GM21576 (cell line): ENCODE results near the gene CHST12.
A peak's percentile ranks its signal among the peaks of the same experiment; 100 is the strongest.
"Not testable (repeated sequence)": the region's sequence is repeated elsewhere in the genome, so short reads cannot be mapped to it uniquely, and the experiment has no call there.

ENCODE experiments used
- ATAC-seq: cut with Tn5 transposase; IDR thresholded peaks from one replicate; pipeline ENCODE4 v1.9.1; 2021; ENCODE audit warnings: mild to moderate bottlenecking, moderate library complexity; ENCODE audit not compliant: unreplicated experiment

CHST12 gene

DNA sequence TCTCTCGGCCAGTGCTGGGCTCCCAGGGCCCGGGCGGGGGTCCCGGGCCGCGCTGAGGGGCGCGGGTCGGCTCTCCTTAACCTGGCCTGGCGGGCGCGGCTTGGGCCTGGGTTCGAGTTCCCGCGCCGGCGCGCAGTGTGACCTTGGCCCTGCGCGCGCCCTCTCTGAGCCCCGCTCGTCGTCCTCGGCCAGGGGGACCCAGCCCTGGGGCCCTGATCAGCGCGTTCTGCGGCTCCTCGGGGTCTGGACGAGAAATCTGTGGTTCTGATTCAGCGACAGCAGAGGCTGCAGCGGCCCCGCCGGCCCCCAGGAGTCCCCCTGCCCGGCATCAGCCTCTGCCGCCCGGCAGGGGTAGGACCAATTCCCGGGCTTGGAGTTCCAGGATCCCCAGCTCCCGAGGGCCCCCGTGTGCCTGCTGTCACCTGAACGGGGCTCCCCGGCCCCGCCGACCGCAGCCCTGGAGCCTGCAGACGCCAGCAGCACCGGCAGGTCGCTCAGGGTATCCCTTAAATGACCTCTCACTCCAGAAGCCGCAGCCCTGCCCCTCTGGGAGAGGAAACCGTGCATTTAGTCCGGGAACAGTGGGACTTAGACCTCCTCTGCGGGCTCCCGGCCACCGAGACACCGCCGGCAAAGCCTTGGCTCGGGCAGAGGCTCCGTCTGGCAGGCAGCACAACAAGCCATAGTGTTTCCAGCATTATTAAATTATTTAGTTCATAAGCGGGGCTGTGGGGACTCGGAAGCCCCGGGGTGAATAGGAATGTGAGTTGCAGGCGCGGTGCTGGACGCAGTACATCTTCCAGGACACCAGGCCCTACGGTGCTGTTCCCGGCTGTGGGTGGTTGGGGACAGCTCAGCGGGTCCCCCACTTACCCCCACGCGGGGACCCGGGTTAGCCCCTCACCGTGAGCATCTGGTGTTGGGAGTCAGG, 572 bp downstream of the CHST12 start:
- ATAC-seq, result no peak

DNA sequence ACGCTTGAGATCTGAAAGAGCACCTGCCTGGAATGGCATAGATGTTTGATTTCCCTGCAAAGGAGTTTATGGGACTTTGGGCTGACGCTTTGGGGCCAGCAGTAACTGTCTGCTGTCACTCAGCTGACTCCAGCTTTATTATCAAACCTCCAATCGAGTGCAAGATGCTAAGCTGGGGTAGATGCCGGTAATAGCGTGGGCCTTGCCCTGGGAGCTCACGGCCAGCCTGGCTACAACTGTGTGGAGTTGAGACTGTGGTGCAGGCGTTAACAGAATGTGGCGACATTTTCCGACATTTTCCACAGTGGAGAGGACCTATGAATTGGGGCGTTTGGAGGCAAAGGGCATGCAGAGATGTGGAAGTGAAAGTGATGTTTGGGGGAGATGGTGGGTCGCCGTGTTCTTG, 1.3 kb downstream of the CHST12 start:
- no peak for ATAC-seq

DNA sequence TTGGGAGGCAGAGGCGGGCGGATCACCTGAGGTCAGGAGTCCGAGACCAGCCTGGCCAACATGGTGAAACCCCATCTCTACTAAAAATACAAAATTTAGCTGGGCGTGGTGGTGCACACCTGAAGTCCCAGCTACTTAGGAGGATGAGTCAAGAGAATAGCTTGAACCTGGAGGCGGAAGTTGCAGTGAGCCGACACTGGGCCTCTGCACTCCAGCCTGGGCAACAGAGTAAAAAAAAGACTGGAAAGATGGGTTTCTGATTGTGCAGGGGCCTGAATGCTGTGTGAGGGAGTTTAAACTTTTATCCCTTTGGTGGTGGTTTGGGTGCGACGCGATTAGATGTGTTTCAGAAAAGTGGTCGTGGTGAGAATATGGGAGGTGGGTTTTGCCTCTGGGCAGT, 1.8 kb downstream of the CHST12 start:
- ATAC-seq, result no peak

DNA sequence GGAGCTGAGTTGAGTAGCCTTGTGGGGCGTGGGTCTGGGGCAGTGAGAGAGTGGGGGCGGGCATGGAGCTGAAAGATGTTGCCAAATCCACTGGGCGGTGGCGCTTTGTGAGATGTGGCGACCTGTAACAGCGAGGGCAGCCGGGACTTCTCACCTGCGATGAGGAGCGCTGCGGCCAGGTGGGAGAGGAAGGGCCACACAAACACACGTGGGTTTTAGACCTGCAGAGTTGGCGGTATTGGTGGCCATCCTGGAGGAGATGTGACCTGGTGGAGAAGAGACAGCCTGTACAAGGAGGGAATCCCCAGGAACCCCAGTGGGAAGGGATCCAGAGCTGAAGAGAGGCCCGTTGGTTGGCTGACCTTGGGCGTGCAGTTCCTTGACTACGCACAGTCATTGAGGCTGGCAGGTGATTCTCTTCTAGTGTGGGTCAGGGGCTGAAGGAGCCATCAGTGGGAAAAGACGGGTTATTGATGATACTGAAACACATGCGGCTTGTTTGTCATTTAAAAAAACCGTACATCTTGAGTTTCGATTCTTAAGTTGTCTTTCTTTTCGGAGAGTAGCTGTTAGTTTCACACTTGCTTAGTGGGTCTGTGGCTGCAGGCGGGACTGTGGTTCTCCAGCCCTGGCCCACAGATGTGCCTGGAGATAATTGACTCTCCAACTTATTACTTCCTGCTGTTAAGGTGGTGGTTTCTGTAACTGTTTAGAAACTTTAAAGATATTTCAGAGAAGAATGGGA, 2.4 kb downstream of the CHST12 start:
- peak; percentile 49 for ATAC-seq

DNA sequence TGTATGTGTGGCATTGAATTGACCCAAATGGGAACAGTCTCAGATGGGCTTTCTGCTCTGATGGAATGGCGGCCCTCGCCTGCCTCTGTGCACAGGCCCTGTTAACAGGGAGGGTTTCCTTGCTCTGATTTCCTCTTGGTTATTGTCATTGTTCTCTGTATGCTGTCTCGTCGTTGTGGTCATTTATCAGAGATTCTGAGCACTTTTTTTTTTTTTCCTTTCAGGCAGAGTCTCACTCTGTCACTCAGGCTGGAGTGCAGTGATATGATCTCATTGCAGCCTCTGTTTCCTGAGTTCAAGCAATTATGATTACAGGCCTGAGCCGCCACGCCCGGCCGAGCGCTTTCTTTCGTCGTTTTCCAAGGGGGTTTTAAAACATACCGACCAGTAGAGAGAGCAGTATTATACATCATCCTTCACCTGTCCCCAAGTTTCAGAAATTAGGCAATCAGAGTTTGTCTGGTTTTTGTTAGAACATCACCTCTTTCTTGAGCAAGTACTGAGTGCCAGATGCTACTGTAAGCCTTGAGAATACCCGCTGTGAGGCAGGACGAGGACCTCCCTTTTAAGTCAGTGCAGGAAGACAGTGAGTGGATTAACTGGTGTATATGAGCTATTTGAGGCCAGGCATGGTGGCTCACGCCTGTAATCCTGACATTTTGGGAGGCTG, 6.5 kb downstream of the CHST12 start:
- no peak for ATAC-seq

DNA sequence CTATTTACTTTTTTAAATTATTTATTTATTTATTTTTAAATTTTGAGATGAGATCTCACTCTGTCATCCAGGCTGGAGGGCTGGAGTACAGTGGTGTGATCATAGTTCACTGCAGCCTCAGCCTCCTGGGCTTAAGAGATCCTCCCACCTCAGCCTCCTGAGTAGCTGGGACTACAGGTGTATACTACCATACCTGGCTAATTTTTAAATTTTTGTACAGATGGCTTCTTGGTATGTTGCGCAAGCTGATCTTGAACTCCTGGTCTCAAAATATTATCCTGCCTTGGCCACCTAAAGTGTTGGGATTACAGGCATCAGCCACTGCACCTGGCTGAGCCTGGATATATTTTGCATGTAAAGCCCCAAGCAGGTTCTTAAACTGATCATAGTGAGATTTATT, 7.6 kb downstream of the CHST12 start:
- no peak for ATAC-seq

DNA sequence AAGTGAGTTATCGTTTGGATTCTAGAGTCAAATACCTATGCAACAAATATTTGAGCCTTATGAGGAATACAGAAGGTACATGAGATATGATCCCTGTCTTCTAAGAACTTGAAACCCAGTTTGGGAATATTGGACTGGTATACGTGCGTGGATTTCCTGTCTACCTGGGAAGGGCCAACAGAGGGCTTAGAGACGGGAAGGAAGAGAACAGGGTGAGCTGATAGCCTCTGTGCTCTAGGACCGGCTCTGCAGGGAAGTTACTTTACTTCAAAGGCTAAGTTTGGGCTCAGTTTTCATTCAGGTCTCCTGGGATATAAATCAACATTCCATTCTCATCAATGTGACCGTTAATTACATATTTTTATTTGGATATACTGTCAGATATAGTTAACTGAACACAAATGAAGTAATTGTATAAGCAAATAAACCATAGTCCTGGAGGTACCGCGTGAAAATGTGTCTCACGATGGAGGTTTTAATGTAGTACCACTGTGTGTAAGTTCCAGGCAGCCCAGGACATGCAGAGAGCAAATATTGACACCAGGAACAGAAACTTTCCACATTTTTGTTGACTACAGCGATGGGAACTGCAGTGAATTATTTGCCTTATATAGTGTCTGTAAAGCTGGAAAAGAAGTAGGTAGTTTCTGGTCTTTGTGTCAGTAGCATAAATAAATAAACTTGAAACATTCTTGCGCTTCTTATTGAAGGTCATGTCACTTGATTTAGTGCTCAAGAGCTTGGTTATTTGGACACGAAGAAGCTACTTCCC, 8.6 kb downstream of the CHST12 start:
- no peak for ATAC-seq

DNA sequence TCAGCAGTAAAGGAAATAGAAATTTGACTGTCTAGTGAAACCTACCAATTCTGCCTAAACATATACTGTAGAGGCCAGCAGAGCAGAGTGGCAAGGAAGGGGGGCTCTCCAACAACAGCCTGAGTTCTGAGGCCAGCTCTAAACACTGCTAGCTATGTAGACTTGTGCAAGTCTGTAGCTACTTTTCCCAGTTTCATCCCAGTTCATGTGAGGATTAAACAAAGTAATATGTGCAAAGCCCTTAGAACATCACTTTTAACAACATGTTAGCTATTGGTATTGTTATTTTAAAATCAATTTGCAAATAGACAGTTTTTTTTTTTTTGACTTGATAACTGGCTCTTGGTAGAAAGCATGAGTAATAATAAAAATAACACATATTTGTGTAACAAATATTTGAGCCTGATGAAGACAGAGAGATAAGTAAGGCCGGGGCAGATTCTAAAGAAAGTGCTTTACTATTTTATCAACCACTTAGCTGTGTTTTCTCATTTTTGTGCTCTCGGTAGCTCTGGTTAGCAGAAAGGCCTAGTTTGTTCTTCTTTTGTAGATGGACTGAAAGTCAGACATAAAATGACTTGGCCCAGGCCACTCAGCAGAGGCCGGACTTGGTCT, 9.3 kb downstream of the CHST12 start:
- no peak for ATAC-seq

DNA sequence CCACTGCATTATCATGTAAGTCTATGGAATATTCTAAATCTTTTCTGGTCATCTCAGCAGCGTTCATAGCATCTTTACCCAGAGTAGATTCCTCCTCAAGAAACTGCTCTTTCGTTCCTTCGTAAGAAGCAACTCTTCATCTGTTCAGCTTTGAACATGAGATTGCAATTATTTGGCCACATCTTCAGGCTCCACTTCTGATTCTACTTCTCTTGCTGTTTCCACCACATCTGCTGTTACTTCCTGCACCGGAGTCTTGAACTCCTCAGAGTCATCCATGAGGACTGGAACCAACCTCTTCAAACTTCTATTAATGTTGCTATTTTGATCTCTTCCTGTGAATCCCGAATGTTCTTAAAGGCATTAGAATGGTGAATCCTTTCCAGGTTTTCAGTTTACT, 12.7 kb downstream of the CHST12 start:
- ATAC-seq, result no peak

DNA sequence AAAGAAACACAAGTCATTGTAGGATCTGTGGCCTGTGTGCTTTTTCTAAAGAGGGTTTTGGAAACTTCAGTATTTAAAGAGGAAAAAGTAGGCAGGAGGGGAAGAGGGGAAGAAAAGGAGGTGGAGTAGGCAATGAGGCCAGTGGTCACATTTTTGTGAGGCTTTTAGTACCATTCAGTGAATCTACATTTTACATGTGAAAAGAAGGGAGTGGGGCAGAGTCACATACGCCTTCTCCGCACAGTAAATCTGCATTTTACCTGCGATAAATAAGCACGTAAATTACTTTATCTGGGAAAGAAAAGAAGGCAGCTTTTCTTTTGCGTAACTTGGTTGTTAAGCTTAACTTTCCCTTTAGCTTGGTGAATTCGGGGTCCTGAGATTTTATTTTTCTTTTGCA, 13.2 kb downstream of the CHST12 start:
- ATAC-seq, result no peak

DNA sequence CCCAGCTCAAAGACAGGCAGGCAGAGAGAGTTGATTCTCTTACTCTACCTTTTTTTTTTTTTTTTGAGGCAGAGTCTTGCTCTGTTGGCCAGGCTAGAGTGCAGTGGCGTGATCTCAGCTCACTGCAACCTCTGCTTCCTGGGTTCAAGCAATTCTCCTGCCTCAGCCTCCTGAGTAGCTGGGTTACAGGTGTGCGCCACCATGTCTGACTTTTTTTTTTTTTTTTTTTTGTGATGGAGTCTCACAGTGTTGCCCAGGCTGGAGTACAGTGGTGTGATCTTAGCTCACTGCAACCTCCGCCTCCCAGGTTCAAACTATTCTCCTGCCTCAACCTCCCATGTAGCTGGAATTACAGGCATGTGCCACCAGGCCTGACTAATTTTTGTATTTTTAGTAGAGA, 13.8 kb downstream of the CHST12 start:
- ATAC-seq, result not testable (repeated sequence)

DNA sequence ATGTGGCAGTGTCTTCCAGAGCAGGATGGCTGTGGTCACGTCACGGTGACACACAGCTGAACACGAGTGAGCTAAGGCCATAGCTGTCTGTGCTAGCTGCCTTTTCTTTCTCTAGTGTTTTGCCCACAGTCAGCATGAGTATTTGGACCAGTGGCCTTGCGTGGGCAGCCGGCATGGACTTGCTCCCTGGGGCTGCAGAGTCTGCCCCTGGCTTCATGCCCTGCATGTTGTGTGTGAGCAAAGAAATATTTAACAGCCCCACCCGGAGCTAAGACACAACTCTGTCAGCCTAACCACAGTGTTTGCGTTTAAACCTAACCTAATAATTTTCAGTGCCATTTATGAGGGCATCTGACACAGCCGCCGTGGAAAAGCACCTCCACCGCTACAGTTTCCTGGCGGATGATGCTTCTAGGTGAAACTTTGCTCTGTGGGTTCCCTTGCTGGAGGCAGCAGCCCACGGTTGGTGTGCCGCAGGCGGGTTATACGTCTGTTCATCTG, 14.6 kb downstream of the CHST12 start:
- ATAC-seq, result no peak

DNA sequence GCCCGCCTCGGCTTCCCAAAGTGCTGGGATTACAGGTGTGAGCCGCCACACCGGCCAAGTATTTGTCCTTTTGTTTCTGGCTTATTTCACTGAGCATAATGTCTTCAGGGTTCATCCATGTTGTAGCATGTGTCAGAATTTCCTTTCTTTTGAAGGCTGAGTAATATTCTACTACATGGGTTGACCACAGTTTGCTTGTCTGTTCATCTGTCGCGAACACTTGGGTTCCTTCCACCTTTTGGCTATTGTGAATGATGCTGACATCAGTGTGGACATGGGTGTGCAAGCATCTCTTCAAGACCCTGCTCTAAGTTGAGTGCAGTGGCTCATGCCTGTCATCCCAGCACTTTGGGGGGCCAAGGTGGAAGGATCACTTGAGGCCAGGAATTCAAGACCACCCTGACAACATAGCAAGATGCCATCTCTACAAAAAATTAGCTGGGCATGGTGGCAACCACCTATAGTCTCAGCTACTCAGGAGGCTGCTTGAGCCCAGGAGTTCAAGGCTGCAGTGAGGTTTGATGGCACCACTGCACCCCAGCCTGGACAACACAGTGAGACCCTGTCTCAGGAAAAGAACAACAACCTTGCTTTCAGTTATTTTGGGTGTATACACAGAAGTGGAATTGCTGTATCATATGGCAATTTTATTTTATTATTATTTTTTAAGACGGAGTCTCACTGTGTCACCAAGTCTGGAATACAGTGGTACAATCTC, 17.0 kb downstream of the CHST12 start:
- ATAC-seq, result no peak

DNA sequence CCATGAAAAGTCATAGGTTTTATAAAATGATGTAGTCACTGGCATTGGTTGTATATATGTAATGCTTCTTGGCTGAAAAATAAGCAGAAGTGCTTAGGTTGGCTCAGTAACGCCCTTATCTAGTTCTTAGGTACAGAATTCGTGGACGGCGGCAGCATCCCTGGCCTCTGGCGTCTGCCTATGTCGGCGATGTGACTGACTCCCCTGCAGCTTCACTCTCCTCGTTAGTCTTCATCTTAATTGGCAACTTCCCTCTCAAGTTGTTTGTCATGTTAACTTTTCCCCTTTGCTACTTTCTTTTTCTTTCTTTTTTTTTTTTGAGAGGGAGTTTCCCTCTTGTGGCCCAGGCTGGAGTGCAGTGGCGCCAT, 18.5 kb downstream of the CHST12 start:
- ATAC-seq, result no peak

DNA sequence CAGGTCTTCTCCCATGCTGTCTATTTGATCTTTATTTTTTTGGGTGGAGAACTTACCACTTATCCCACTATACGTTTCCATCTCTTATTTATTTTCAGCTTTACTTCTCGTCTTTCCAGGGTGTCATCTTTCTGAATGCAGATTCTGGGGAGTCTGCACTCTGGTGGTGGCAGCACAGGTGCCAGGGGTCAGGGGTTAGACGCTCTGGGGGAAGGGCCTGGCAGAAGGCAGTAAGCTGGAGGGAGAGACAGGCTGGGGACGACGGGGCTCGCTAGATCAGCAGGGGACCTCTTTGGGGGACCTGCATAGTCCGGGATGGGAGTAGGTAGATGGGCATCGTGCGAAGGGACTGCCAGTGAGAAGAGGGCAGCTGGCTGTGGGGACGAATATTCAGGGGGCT, 22.3 kb downstream of the CHST12 start:
- no peak for ATAC-seq

DNA sequence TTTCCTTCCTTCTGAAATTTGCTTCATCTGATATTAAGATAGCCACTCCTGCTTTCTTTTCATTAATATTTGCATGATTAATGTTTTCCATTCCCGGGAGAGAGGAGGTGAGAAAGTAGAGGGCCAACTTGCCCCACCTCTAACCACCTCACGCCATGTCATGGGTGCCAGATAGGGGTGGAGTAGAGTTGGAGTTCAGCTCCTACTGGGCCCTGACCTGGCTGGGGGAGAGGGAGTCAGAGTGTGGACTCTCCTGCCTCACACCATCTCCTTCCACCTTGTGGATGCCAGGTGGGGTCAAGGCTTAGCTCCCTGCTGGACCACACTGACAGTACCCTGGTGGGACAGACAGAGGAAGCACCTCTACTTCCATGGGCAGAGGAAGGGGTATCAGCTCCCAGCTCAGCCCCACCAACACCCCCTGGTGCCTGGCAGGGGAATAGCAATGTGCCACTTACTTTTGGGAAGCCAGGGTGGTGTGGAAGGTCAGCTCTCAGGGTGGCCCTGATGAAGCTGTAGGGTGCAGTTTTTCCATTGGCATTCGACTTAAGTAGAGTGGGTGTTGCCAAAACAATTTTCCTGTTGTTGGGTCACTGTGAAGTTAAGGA, 28.0 kb downstream of the CHST12 start:
- ATAC-seq, result no peak

DNA sequence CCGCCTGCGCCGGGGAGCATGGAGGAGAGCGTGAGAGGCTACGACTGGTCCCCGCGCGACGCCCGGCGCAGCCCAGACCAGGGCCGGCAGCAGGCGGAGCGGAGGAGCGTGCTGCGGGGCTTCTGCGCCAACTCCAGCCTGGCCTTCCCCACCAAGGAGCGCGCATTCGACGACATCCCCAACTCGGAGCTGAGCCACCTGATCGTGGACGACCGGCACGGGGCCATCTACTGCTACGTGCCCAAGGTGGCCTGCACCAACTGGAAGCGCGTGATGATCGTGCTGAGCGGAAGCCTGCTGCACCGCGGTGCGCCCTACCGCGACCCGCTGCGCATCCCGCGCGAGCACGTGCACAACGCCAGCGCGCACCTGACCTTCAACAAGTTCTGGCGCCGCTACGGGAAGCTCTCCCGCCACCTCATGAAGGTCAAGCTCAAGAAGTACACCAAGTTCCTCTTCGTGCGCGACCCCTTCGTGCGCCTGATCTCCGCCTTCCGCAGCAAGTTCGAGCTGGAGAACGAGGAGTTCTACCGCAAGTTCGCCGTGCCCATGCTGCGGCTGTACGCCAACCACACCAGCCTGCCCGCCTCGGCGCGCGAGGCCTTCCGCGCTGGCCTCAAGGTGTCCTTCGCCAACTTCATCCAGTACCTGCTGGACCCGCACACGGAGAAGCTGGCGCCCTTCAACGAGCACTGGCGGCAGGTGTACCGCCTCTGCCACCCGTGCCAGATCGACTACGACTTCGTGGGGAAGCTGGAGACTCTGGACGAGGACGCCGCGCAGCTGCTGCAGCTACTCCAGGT, 29.7 kb downstream of the CHST12 start:
- no peak for ATAC-seq
